ENCODE data around the gene PIAS4. TPM values are rescaled to one million over a fixed set of nuclear protein-coding genes. Genes with fewer than 3 reads are reported as not detected.

The PIAS4 gene
- total and polyA plus RNA-seq, 2 experiments from 2014 or later = 6.9 to 16.8 TPM

DNA sequence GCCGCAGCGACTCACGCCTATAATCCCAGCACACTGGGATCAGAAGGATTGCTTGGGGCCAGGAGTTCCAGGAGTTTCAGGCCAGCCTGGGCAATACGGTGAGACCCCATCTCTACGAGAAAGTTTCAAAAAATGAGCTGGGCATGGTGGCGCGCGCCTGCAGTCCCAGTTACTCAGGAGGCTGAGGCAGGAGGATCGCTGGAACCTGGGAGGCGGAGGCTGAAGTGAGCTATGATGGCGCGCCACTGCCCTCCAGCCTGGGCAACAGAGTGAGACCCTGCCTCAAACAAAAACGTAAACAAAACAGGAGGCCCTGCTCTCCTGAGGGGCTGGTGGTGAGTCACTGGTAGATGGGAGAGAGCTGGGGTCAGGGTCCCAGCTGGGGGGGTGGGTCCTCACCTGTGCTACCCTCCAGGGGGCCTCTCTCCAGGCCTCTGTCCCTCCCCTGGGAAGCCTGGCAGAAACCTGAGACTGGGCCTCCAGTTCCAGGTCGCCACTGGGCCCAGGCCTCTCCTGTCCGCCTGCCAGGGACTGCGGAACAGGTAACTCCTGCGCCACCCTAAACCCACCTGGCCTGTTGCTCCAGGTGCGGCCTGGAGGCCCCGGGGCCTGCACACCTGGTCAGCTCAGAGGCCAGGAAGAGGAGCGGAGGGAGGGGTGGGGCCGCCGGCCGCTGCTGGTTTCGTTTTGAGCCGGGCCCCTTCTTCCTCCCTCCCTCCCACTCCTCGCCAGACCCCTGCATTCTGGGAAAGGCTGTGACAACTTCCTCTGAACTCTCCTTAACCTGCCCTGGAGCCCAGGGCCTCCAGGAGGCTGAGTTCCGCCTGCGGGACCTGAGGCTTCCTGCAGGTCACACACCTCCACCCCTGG, 76.4 kb downstream of the PIAS4 start:
- in situ Hi-C loops (cut with MboI) = no loop called here
- no peak for DNase-seq
- H3K36me3 ChIP-seq (ENCODE audit: low read depth) = no peaks in the 10 kb centered on the region
- no peaks in the 10 kb centered on the region for H3K9me2 ChIP-seq (ENCODE audit: insufficient read depth)
- H3K9ac ChIP-seq = no peak overlapping the region
- H3K9me3 ChIP-seq (ENCODE audit: low read depth) = no peaks in the 10 kb centered on the region
- no peaks in the 10 kb centered on the region for H3K27me3 ChIP-seq (replicated peaks; ENCODE audit: insufficient read depth)
- no peak for TF ChIP-seq EZH2phosphoT487 (IDR thresholded peaks at IDR 0.05; ENCODE audit: insufficient read depth, low read depth)
- TF ChIP-seq EZH2 (IDR thresholded peaks at IDR 0.05; ENCODE audit: insufficient read depth, poor library complexity, severe bottlenecking) = no peak
- H3K4me2 ChIP-seq (ENCODE audit: unreplicated experiment) = no peak overlapping the region
- 54 to 61% methylated on average over 21 to 28 of the region's 28 CpGs for WGBS, 2 experiments (ENCODE audit: low coverage in 1 of 2, low lambda C conversion rate in 2 of 2, missing lambda C conversion rate in 2 of 2)
- no peak overlapping the region for H2AFZ ChIP-seq
- no peak overlapping the region for H3K27ac ChIP-seq
- no peaks in the 10 kb centered on the region for H4K20me1 ChIP-seq (ENCODE audit: insufficient read depth)
- no peaks in the 10 kb centered on the region for H3K79me2 ChIP-seq (ENCODE audit: insufficient read depth)
- H3F3A ChIP-seq (ENCODE audit: insufficient read depth) = no peaks in the 10 kb centered on the region
- no peak overlapping the region for H3K4me3 ChIP-seq
- H3K4me1 ChIP-seq (ENCODE audit: insufficient read depth) = no peaks in the 10 kb centered on the region

DNA sequence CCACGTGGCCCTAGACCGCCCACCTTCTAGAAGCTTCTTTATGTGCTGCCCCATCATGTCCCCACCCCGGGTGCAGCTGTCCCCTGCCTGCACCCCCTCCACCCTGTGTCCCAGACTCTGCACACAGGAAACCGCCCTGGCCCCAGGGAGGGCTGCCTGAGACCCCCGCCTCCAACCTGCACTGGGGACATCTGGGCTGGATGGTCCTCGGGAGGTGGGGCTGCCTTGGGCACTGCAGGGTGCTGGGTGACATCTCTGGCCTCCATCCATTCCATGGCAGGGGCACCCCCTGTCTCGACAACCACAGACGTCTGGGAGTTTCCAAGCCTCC, 77.0 kb downstream of the PIAS4 start:
- H3K9ac ChIP-seq = no peak overlapping the region
- H3K4me1 ChIP-seq (ENCODE audit: insufficient read depth) = no peaks in the 10 kb centered on the region
- in situ Hi-C loops (cut with MboI) = no loop called here
- H3K4me3 ChIP-seq = no peak overlapping the region
- no peak overlapping the region for H2AFZ ChIP-seq
- no peaks in the 10 kb centered on the region for H3K79me2 ChIP-seq (ENCODE audit: insufficient read depth)
- no peak overlapping the region for H3K27ac ChIP-seq
- H3F3A ChIP-seq (ENCODE audit: insufficient read depth) = no peaks in the 10 kb centered on the region
- H3K9me3 ChIP-seq (ENCODE audit: low read depth) = no peaks in the 10 kb centered on the region
- H4K20me1 ChIP-seq (ENCODE audit: insufficient read depth) = no peaks in the 10 kb centered on the region
- no peak for DNase-seq
- no peak for TF ChIP-seq EZH2 (IDR thresholded peaks at IDR 0.05; ENCODE audit: insufficient read depth, poor library complexity, severe bottlenecking)
- TF ChIP-seq EZH2phosphoT487 (IDR thresholded peaks at IDR 0.05; ENCODE audit: insufficient read depth, low read depth) = no peak
- 63 to 66% methylated on average over 5 to 8 of the region's 8 CpGs for WGBS, 2 experiments (ENCODE audit: low coverage in 1 of 2, low lambda C conversion rate in 2 of 2, missing lambda C conversion rate in 2 of 2)
- no peaks in the 10 kb centered on the region for H3K36me3 ChIP-seq (ENCODE audit: low read depth)
- no peaks in the 10 kb centered on the region for H3K9me2 ChIP-seq (ENCODE audit: insufficient read depth)
- H3K27me3 ChIP-seq (replicated peaks; ENCODE audit: insufficient read depth) = no peaks in the 10 kb centered on the region
- no peak overlapping the region for H3K4me2 ChIP-seq (ENCODE audit: unreplicated experiment)

DNA sequence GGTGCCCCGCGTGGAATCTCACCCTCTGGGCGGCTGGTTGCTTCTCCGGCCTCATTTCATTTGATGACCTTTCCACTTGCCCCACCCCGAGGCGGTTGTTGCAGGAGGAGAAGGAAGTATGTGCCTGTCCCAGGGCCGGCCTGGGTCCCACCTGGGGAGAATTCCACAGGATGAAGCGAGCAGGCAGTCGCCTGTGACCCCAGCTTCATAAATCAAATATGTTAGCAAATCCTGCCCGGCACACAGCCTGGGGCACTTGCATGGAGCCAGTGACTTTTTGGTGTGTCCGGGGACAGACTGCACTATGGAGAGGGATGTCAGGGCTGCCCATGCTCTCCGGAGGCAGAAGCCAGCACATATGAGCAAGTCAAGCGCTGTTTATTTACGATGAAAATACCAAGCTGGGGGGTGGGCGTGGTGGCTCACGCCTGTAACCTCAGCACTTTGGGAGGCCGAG, 78.9 kb downstream of the PIAS4 start:
- Histone ChIP-seq H3K79me2 (ENCODE audit: insufficient read depth) (no peaks in the 10 kb centered on the region), H3K9me2 (ENCODE audit: insufficient read depth) (no peaks in the 10 kb centered on the region), H3K27ac (no peak overlapping the region), H3K4me1 (ENCODE audit: insufficient read depth) (no peaks in the 10 kb centered on the region), H3K4me3 (no peak overlapping the region), H3K36me3 (ENCODE audit: low read depth) (no peaks in the 10 kb centered on the region), H2AFZ (no peak overlapping the region), H3F3A (ENCODE audit: insufficient read depth) (no peaks in the 10 kb centered on the region), H3K9ac (no peak overlapping the region), H3K9me3 (ENCODE audit: low read depth) (no peaks in the 10 kb centered on the region), H3K4me2 (ENCODE audit: unreplicated experiment) (no peak overlapping the region), H4K20me1 (ENCODE audit: insufficient read depth) (no peaks in the 10 kb centered on the region), H3K27me3 (replicated peaks; ENCODE audit: insufficient read depth) (no peaks in the 10 kb centered on the region)
- in situ Hi-C loops (cut with MboI) = no loop called here
- no peak for TF ChIP-seq EZH2phosphoT487 (IDR thresholded peaks at IDR 0.05; ENCODE audit: insufficient read depth, low read depth)
- no peak for DNase-seq
- WGBS, 2 experiments (ENCODE audit: low coverage in 1 of 2, low lambda C conversion rate in 2 of 2, missing lambda C conversion rate in 2 of 2) = 37 to 49% methylated on average over 17 of the region's 17 CpGs

DNA sequence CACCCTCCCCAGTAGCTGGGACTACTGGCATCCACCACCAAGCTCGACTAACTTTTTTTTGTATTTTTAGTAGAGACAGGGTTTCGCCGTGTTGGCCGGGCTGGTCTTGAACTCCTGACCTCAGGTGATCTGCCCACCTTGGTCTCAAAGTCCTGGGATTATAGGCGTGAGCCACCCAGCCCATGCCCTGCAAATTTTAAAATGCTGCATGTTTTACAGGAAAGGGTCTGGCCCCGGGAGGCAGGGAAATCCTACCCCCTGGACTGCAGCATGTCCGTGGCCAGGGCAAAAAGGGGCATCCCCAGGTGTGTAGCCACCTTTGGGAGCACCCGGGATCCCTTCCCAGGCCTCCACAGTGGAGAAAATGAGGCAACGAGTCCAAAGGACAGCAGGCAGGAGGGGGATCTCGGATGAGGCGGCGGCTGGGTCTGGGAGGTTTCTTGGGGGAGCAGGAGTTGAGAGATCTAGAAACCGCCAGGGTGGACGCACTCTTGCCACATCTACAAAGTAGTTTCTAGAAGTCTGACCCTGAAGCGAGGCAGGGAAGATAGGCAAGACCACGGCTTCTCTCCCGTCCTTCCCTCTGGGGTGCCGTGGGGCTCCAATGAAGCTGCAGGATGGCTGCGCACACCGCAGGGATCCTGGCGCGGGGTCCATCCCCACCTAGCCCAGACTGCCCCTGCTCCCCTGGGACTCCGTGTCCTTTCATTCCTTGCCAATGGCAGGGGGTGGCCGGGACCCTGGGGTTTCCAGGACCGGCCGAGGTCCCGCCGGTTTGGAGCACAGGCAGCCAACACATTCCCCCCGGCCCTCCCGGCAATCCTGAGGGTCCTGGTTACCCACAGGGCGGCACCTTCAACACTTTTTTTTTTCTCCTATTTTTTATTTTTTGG, 80.5 kb downstream of the PIAS4 start:
- Histone ChIP-seq H3K4me1 (ENCODE audit: insufficient read depth) (no peaks in the 10 kb centered on the region), H3K9ac (no peak overlapping the region), H2AFZ (no peak overlapping the region), H3K27me3 (replicated peaks; ENCODE audit: insufficient read depth) (no peaks in the 10 kb centered on the region), H3K9me3 (ENCODE audit: low read depth) (no peaks in the 10 kb centered on the region), H3K27ac (no peak overlapping the region), H3K79me2 (ENCODE audit: insufficient read depth) (no peaks in the 10 kb centered on the region), H3K36me3 (ENCODE audit: low read depth) (no peaks in the 10 kb centered on the region; the same call in 1 of the 2 replicates), H4K20me1 (ENCODE audit: insufficient read depth) (no peaks in the 10 kb centered on the region), H3F3A (ENCODE audit: insufficient read depth) (no peaks in the 10 kb centered on the region), H3K4me2 (ENCODE audit: unreplicated experiment) (no peak overlapping the region), H3K9me2 (ENCODE audit: insufficient read depth) (no peaks in the 10 kb centered on the region), H3K4me3 (no peak overlapping the region)
- WGBS, 2 experiments (ENCODE audit: low coverage in 1 of 2, low lambda C conversion rate in 2 of 2, missing lambda C conversion rate in 2 of 2) = 78 to 81% methylated on average over 26 to 31 of the region's 31 CpGs
- in situ Hi-C loops (cut with MboI) = no loop called here
- TF ChIP-seq EZH2 (IDR thresholded peaks at IDR 0.05; ENCODE audit: insufficient read depth, poor library complexity, severe bottlenecking) (no peak), EZH2phosphoT487 (IDR thresholded peaks at IDR 0.05; ENCODE audit: insufficient read depth, low read depth) (no peak)
- DNase-seq = no peak
